Psoas muscle (tissue), 8 donors: ENCODE measurements around the gene KCNQ5. TPM values are rescaled to one million over a fixed set of nuclear protein-coding genes. Genes with fewer than 3 reads are reported as not detected.

ENCODE experiments used
- ATAC-seq, 4 donors: fragments of 200-7000 bp; cut with Tn5 transposase; one replicate each; pipeline ENCODE4 v1.9.1; 2020; ENCODE audit warnings: moderate library complexity in 3 of 4, mild to moderate bottlenecking in 2 of 4
- DNase-seq, 2 donors: peaks; one replicate each; pipeline ENCODE4 v3.0.0-alpha.2; 2020
- H3K27ac ChIP-seq: fragments of 200-600 bp; one replicate; pipeline ENCODE4 v1.8.0; 2022
- H3K27me3 ChIP-seq, 3 donors: fragments of 200-600 bp in 1 of 3; one replicate each; pipeline versions ENCODE4 v1.6.1 to v1.8.0; 2013 to 2022; ENCODE audit warnings: low read length in 2 of 3, mild to moderate bottlenecking in 2 of 3, moderate library complexity in 1 of 3; ENCODE audit not compliant: insufficient read depth in 3 of 3
- H3K36me3 ChIP-seq, 2 donors: fragments of 200-600 bp in 1 of 2; one replicate each; pipeline versions ENCODE4 v1.6.1 to v1.8.0; 2013 to 2022; ENCODE audit warnings: low read depth in 1 of 2, mild to moderate bottlenecking in 1 of 2, moderate library complexity in 1 of 2; ENCODE audit not compliant: insufficient read depth in 1 of 2
- H3K4me1 ChIP-seq: fragments of 200-600 bp; one replicate; pipeline ENCODE4 v1.8.0; 2022
- H3K4me3 ChIP-seq: fragments of 200-600 bp; one replicate; pipeline ENCODE4 v1.8.0; 2022; ENCODE audit warnings: mild to moderate bottlenecking
- H3K9me3 ChIP-seq: fragments of 200-600 bp; one replicate; pipeline ENCODE4 v1.8.0; 2022
- WGBS, 3 donors: extraction: QIAGEN DNeasy Blood & Tissue Kit; methylation state at CpG; one replicate each; pipeline versions ENCODE4 v1.1.6 to v1.1.7; 2013; 5-methylcytosine and 5-hydroxymethylcytosine counted together
- intact Hi-C, 2 donors: fragments of 100-400 bp; cut with DNase I; formaldehyde crosslinking; loops; one replicate each; pipeline versions ENCODE4 v1.11.0 to v1.14.2; 2022
- polyA plus RNA-seq, 3 donors: library from polyadenylated mRNA; stranded (reverse); fragments of 200-250 nt; gene quantifications; one replicate each; pipeline ENCODE4 v1.2.3, GENCODE V29; 2013
- total RNA-seq, 4 donors: library from RNA; stranded (reverse); fragmentation: NEBNext Ultra II Directional in 2 of 4; extraction: Animal tissue kit (Norgen Biotek cat#: 25700) in 2 of 4; gene quantifications; one replicate each; pipeline versions ENCODE4 v1.2.1 to v1.2.4, GENCODE V29; 2021 to 2023
- TF ChIP-seq, protein P1 (sequence below): fragments of 200-600 bp; IDR thresholded peaks from one replicate; pipeline ENCODE4 v1.8.0; 2022; ENCODE audit warnings: antibody characterized with exemption
- donor health status: healthy with polysubstance abuse.
- donor health status: DM: no; HTN: no; CAD: no; lungs with moderate emphysema.
- donor health status: Bipolar disorder and iron deficiency.
- donor health status: healthy.
- donor health status: DM: yes; HTN: yes; CAD: no.
- donor health status: DM: no; HTN: no; CAD: no.
- donor health status: DM: no; HTN: no; CAD: no.
- donor health status: DM: yes; HTN: yes; CAD: no.

KCNQ5 gene
- total and polyA plus RNA-seq, 7 donors = 4.4 to 90.7 (median 25.7) TPM

- DNase-seq = no peak
- no peak overlapping the region for H3K4me3 ChIP-seq
- no peaks in the 10 kb centered on the region for H3K36me3 ChIP-seq
- H3K27me3 ChIP-seq = no peaks in the 10 kb centered on the region
- TF ChIP-seq, protein P1, sequence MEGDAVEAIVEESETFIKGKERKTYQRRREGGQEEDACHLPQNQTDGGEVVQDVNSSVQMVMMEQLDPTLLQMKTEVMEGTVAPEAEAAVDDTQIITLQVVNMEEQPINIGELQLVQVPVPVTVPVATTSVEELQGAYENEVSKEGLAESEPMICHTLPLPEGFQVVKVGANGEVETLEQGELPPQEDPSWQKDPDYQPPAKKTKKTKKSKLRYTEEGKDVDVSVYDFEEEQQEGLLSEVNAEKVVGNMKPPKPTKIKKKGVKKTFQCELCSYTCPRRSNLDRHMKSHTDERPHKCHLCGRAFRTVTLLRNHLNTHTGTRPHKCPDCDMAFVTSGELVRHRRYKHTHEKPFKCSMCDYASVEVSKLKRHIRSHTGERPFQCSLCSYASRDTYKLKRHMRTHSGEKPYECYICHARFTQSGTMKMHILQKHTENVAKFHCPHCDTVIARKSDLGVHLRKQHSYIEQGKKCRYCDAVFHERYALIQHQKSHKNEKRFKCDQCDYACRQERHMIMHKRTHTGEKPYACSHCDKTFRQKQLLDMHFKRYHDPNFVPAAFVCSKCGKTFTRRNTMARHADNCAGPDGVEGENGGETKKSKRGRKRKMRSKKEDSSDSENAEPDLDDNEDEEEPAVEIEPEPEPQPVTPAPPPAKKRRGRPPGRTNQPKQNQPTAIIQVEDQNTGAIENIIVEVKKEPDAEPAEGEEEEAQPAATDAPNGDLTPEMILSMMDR = no peak
- H3K4me1 ChIP-seq = no peaks in the 10 kb centered on the region
- no peaks in the 10 kb centered on the region for H3K9me3 ChIP-seq
- no peak for ATAC-seq
- H3K27ac ChIP-seq = no peak overlapping the region
- WGBS, 3 donors = 88 to 92% (median 90%) methylated on average over 7 of the region's 7 CpGs
- intact Hi-C loops = loop anchor here in 1 of 2 donors (10.0 kb wide), 1 partner anchor 173 kb away; no protein-coding TSS in a partner anchor
Measured at GRCh38 chr6:72588155-72588554, 33.7 kb upstream of the KCNQ5 start.

DNA sequence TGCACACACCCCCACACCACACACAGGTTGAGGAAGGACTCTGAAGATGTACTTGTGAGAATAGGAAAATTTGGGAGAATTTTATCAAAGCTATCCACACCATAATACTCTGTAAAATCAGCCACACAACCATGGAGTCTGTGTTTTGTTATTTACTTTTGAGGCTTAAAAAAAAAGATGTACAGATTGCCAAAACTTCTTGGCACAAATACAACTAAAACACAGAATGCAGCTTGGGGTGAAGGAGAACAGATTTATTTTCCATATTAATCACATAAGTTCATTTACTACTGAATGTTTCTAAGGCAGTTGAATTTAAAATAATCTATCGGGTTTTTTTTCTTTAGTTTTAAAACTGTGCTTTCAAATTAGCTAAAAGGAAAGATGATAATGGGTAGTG is 32.8 kb upstream of the KCNQ5 start:
- Histone ChIP-seq H3K36me3 (no peaks in the 10 kb centered on the region), H3K27ac (no peak overlapping the region), H3K27me3 (no peaks in the 10 kb centered on the region), H3K4me1 (no peaks in the 10 kb centered on the region), H3K9me3 (no peaks in the 10 kb centered on the region), H3K4me3 (no peak overlapping the region)
- WGBS, 3 donors = 61 to 74% (median 72%) methylated on average over 1 of the region's 1 CpG
- DNase-seq (no peak), ATAC-seq (no peak)
- intact Hi-C loops = loop anchor here in 1 of 2 donors (10.0 kb wide), 1 partner anchor 174 kb away; no protein-coding TSS in a partner anchor
- TF ChIP-seq, protein P1 = no peak

GRCh38 chr6:72595812-72596211 is 26.1 kb upstream of the KCNQ5 start:
- WGBS, 3 donors = 80 to 91% (median 80%) methylated on average over 3 of the region's 3 CpGs
- no peak overlapping the region for H3K4me3 ChIP-seq
- no peaks in the 10 kb centered on the region for H3K27me3 ChIP-seq
- no peaks in the 10 kb centered on the region for H3K36me3 ChIP-seq
- TF ChIP-seq, protein P1 = no peak
- no peak for DNase-seq
- H3K9me3 ChIP-seq = no peaks in the 10 kb centered on the region
- intact Hi-C loops = no loop called here
- H3K4me1 ChIP-seq = no peaks in the 10 kb centered on the region
- no peak overlapping the region for H3K27ac ChIP-seq
- ATAC-seq = no peak

DNA sequence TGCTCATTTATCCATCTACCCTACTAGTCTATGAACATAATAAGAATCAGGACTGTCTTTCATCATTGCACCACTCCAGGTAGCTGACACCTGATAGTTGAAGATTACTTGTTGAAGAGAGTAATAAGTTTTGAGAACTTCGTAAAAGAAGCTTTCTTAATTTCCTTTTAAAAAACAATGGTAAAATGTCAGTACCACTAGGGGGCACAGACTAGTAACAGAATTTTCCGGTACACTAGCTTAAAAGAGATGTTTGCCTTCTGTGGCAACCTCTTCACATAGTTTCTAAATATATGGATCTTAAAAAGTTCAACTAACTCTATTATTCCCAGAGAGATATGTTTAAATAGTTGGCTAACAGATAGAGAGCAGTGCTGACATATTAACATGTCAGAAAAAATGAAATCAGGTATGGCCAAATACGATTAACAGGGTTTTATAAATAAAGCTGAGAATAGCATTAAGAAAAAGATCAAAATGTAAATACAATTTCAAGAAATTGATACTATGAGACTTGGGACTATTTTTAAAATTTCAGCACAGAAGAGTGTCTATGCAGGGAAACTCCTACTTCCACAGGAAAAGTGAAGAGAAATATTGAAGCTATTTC is 5.4 kb upstream of the KCNQ5 start:
- DNase-seq (no peak), ATAC-seq (no peak)
- intact Hi-C loops = loop anchor here in 1 of 2 donors (5.0 to 10.0 kb wide), 2 partner anchors 202 to 566 kb away; no protein-coding TSS in a partner anchor
- Histone ChIP-seq H3K4me1 (peaks cover 6% of the 10 kb centered on the region), H3K27ac (no peak overlapping the region), H3K9me3 (no peaks in the 10 kb centered on the region), H3K27me3 (no peaks in the 10 kb centered on the region), H3K4me3 (no peak overlapping the region), H3K36me3 (no peaks in the 10 kb centered on the region)
- 36 to 48% (median 37%) methylated on average over 3 of the region's 3 CpGs for WGBS, 3 donors
- TF ChIP-seq, protein P1 = peak; percentile 62

GRCh38 chr6:72617721-72618120 is 4.1 kb upstream of the KCNQ5 start:
- peaks cover 6% of the 10 kb centered on the region for H3K4me1 ChIP-seq
- DNase-seq = no peak
- intact Hi-C loops = loop anchor here in 1 of 2 donors (5.0 to 10.0 kb wide), 2 partner anchors 203 to 565 kb away; no protein-coding TSS in a partner anchor
- TF ChIP-seq, protein P1 = no peak
- no peaks in the 10 kb centered on the region for H3K27me3 ChIP-seq
- WGBS, 3 donors = 92 to 95% (median 92%) methylated on average over 3 of the region's 3 CpGs
- H3K4me3 ChIP-seq = no peak overlapping the region
- ATAC-seq = no peak
- no peaks in the 10 kb centered on the region for H3K9me3 ChIP-seq
- H3K36me3 ChIP-seq = no peaks in the 10 kb centered on the region
- H3K27ac ChIP-seq = no peak overlapping the region
